ENCODE data around the gene ADPGK. TPM values are rescaled to one million over a fixed set of nuclear protein-coding genes. Genes with fewer than 3 reads are reported as not detected.

ADPGK gene
- total RNA-seq, 1 experiment from 2014 or later: 54.8 TPM

DNA sequence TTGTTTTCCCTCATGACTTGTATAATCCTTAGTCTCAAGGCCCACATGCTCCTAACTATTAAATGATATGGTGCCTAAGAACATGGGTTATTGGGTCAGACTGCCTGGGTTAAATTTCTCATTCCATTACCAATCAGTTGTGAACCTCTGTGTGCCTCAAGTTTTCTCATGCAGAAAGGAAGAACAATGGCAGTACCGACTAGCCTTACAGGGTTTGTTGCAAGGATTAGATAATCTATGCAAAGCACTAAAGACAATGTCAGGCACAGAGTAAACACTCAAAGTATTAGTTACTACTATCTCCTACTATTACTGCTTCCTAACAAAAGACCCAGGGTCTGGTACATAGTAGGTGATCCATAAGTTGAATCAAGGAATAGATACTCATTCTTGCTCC lies 12.2 kb downstream of the ADPGK start:
- no CpG with 5 or more reads among the region's 1 CpG for WGBS (ENCODE audit: extremely low coverage, insufficient read length, low lambda C conversion rate)
- Histone ChIP-seq H3K23me2 (ENCODE audit: insufficient read length, low read depth, low read length, poor library complexity, severe bottlenecking) (no peaks in the 10 kb centered on the region), H2BK12ac (ENCODE audit: insufficient read length, low read depth, low read length) (no peak overlapping the region), H2AFZ (ENCODE audit: low read length) (no peak overlapping the region), H4K5ac (ENCODE audit: insufficient read length, low read depth, low read length) (no peak overlapping the region), H3K4me1 (ENCODE audit: insufficient read depth, low read length) (no peaks in the 10 kb centered on the region), H3K9me3 (ENCODE audit: control insufficient read depth, low read depth, low read length) (peaks cover 3% of the 10 kb centered on the region), H3T11ph (ENCODE audit: low read length) (no peak overlapping the region), H3K27ac (ENCODE audit: insufficient read length, low read depth, low read length) (no peak overlapping the region), H3K79me2 (ENCODE audit: insufficient read depth, low read length) (no peaks in the 10 kb centered on the region), H3K9ac (ENCODE audit: extremely low read depth, insufficient read length, low read length) (no peak overlapping the region), H3K4ac (ENCODE audit: low read depth, low read length) (no peak overlapping the region), H3K14ac (ENCODE audit: insufficient read depth, low read length) (no peak overlapping the region), H2BK5ac (ENCODE audit: insufficient read length, low read length) (no peak overlapping the region), H4K8ac (replicated peaks; ENCODE audit: insufficient read length, low read depth, low read length) (no peak overlapping the region), H3K79me1 (ENCODE audit: insufficient read depth, low read depth, low read length, poor library complexity, severe bottlenecking) (peaks cover 2% of the 10 kb centered on the region), H3K27me3 (ENCODE audit: insufficient read depth, low read length) (no peaks in the 10 kb centered on the region), H4K20me1 (ENCODE audit: control insufficient read depth, insufficient read depth, insufficient read length) (no peaks in the 10 kb centered on the region), H4K91ac (ENCODE audit: insufficient read length, low read depth, low read length) (no peak overlapping the region), H2BK15ac (ENCODE audit: low read depth, low read length) (no peak overlapping the region), H2BK120ac (ENCODE audit: low read depth, low read length, poor library complexity, severe bottlenecking) (no peak overlapping the region), H3K4me2 (ENCODE audit: insufficient read depth, insufficient read length, low read length) (no peak overlapping the region), H2AK5ac (ENCODE audit: insufficient read length, low read length) (no peak overlapping the region), H3K23ac (ENCODE audit: insufficient read length, low read depth, low read length) (no peak overlapping the region), H3K56ac (ENCODE audit: insufficient read length, low read depth, low read length) (no peak overlapping the region), H3K18ac (ENCODE audit: insufficient read length, low read depth, low read length) (no peak overlapping the region), H2BK20ac (ENCODE audit: low read depth, low read length, poor library complexity, severe bottlenecking) (no peak overlapping the region)
- Mint-ChIP-seq H3K4me3 (no peak overlapping the region), H3K27ac (peak overlapping the region in 2 of 3 experiments; percentile 34 to 62; a peak in 3 of 7 replicates), H3K4me1 (peaks cover 10 to 11% of the 10 kb centered on the region in 2 experiments), H3K27me3 (ENCODE audit: low read depth) (no peaks in the 10 kb centered on the region), H3K36me3 (ENCODE audit: insufficient read depth in 1 of 3, low read depth in 3 of 3) (peaks cover 52 to 66% (median 55%) of the 10 kb centered on the region in 3 experiments), H3K9me3 (peaks cover 19 to 22% of the 10 kb centered on the region in 2 experiments)
- DNase-seq: no peak
- no peak for TF ChIP-seq CTCF (conservative IDR thresholded peaks at IDR 0.05)
